SU-DHL-6 (cell line): Measurements from ENCODE around the gene ARHGEF38.

Experiments
- EZH2phosphoT487 ChIP-seq: fragments of 200-600 bp; sonication (generic), shearing (Covaris generic); conservative IDR thresholded peaks from 2 replicates; pipeline ENCODE4 v1.6.1; 2018; ENCODE audit warnings: mild to moderate bottlenecking, antibody characterized with exemption, low read length, moderate library complexity, mixed read lengths
- TF ChIP-seq, protein P1 (sequence below): fragments of 200-600 bp; sonication (generic); IDR thresholded peaks from one replicate; pipeline ENCODE4 v1.5.1; 2017; ENCODE audit warnings: antibody characterized with exemption, mild to moderate bottlenecking, low read length, moderate library complexity; ENCODE audit not compliant: insufficient read depth, poor library complexity, severe bottlenecking

DNA sequence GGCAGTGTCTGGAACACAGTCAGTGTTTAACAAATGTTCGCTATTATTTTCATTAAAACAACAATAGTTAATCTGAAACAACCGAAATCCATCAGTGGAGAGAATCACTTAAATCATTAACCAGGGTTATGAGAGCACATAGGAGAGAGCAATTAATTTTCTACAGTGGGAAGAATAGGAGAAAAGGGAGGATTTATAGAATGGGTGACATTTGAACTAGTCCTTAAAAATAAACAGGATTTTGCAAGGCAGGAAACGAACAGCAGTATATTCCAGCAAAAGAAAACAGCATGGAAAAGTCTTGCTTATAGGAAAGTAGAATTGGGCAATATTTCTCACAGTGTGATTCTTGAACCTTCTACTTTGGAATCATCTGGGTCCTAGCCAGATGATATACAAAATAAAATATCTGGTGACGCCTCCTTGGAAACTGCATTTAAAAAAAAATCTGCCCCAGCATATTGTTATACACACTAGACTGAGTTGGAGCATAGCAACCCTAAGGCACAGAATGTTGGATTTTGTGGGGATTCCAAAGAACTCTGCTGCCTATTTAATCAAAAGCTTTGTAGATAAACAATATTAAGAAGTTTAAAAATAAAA, 100.0 kb downstream of the ARHGEF38 start:
- TF ChIP-seq, protein P1, sequence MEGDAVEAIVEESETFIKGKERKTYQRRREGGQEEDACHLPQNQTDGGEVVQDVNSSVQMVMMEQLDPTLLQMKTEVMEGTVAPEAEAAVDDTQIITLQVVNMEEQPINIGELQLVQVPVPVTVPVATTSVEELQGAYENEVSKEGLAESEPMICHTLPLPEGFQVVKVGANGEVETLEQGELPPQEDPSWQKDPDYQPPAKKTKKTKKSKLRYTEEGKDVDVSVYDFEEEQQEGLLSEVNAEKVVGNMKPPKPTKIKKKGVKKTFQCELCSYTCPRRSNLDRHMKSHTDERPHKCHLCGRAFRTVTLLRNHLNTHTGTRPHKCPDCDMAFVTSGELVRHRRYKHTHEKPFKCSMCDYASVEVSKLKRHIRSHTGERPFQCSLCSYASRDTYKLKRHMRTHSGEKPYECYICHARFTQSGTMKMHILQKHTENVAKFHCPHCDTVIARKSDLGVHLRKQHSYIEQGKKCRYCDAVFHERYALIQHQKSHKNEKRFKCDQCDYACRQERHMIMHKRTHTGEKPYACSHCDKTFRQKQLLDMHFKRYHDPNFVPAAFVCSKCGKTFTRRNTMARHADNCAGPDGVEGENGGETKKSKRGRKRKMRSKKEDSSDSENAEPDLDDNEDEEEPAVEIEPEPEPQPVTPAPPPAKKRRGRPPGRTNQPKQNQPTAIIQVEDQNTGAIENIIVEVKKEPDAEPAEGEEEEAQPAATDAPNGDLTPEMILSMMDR = no peak
- no peak for TF ChIP-seq EZH2phosphoT487
